OCI-LY1 (cell line): ENCODE data around the gene SPAG9.

ENCODE experiments used
- EZH2 ChIP-seq: fragments of 200-600 bp; sonication (generic), shearing (Covaris generic); IDR thresholded peaks from 2 replicates; pipeline ENCODE4 v1.8.0; 2017; ENCODE audit warnings: borderline replicate concordance, mixed run types, mild to moderate bottlenecking, antibody characterized with exemption, low read length, moderate library complexity, mixed read lengths
- TF ChIP-seq, protein P1 (sequence below): fragments of 200-600 bp; sonication (generic), shearing (Covaris generic); IDR thresholded peaks from 2 replicates; pipeline ENCODE4 v1.5.1; 2017; ENCODE audit warnings: mild to moderate bottlenecking, antibody characterized with exemption, low read length, moderate library complexity, mixed read lengths

DNA sequence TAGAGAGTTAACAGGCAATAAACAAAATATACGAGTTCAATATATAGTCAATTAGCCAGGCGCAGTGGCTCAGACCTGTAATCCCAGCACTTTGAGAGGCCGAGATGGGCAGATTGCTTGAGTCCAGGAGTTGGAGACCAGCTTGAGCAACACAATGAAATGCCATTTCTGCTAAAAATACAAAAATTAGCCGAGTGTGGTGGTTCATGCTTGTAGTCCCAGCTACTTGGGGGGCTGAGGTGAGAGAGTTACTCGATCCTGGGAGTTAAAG lies 184.7 kb downstream of the SPAG9 start:
- TF ChIP-seq, protein P1, sequence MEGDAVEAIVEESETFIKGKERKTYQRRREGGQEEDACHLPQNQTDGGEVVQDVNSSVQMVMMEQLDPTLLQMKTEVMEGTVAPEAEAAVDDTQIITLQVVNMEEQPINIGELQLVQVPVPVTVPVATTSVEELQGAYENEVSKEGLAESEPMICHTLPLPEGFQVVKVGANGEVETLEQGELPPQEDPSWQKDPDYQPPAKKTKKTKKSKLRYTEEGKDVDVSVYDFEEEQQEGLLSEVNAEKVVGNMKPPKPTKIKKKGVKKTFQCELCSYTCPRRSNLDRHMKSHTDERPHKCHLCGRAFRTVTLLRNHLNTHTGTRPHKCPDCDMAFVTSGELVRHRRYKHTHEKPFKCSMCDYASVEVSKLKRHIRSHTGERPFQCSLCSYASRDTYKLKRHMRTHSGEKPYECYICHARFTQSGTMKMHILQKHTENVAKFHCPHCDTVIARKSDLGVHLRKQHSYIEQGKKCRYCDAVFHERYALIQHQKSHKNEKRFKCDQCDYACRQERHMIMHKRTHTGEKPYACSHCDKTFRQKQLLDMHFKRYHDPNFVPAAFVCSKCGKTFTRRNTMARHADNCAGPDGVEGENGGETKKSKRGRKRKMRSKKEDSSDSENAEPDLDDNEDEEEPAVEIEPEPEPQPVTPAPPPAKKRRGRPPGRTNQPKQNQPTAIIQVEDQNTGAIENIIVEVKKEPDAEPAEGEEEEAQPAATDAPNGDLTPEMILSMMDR, result no peak
- TF ChIP-seq EZH2, result no peak
